Activated naive CD4-positive, alpha-beta T cell treated with anti-CD3 and anti-CD28 coated beads, Interleukin-2, amount 50 U/mL, for 24 hours (primary cell): ENCODE data around the gene A1BG.

ENCODE experiments used
- H3K27ac Mint-ChIP-seq: one replicate; pipeline ENCODE4 v1.8.0; 2021; ENCODE audit warnings: mild to moderate bottlenecking, mixed read lengths
- H3K27me3 Mint-ChIP-seq: one replicate; pipeline ENCODE4 v1.8.0; 2021; ENCODE audit warnings: mixed read lengths
- H3K36me3 Mint-ChIP-seq: one replicate; pipeline ENCODE4 v1.8.0; 2021; ENCODE audit warnings: mixed read lengths
- H3K4me1 Mint-ChIP-seq: one replicate; pipeline ENCODE4 v1.8.0; 2021; ENCODE audit warnings: mixed read lengths
- H3K4me3 Mint-ChIP-seq: one replicate; pipeline ENCODE4 v1.8.0; 2021; ENCODE audit warnings: mild to moderate bottlenecking, mixed read lengths
- H3K9me3 Mint-ChIP-seq: one replicate; pipeline ENCODE4 v1.8.0; 2021; ENCODE audit warnings: mixed read lengths

Gene A1BG

DNA sequence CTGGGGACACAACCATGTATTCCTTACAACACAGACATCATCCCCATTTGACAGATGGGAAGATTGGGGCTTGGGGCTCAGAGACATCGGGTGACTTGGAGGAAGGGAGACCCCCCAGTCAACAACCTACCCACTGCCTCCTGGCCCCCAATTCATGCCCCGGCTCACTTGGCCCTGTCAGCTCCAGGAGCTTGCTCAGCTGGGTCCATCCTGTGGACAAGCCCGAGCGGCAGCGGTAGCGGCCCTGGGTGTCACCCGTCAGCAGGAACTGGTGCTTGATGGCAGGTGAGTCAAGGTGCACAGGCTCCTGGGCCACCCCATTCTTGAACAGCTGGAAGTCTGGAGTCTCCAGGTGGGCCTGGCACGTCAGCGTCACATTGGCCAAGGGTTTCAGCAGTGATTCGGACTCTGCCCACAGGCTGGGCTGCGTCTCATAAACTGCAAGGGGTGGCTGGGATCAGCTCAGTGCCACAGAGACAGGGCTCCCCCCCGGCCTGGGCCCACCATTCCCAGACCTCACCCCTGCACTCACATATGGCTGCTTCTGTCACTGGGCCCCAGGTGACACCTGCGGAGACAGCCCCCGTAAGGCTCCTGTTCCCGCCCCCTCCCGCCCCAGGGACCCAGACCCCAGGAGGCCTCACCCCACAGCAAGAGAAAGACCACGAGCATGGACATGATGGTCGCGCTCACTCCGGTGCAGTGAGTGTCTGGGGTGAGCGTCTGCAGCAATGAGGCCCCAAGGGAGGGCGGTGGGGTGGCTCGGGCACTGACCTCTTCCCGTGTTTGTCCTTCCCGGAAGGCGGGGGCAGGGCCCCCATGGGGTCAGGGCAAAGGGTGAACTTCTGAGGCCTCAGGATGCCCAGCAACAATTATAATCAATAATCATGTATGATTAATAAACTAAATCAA, at the start of gene A1BG:
Gene A1BG, minus strand, starts transcription at position 733 of the 912 bp plus-strand sequence. Its CDS starts 55 bp downstream, at position 678.
- no peaks in the 10 kb centered on the region for H3K9me3 Mint-ChIP-seq
- peaks cover 4% of the 10 kb centered on the region for H3K36me3 Mint-ChIP-seq
- H3K4me1 Mint-ChIP-seq, result peaks cover 14% of the 10 kb centered on the region
- H3K4me3 Mint-ChIP-seq, result no peak within 1 kb of the TSS
- peaks cover 2% of the 10 kb centered on the region for H3K27me3 Mint-ChIP-seq
- no peak within 1 kb of the TSS for H3K27ac Mint-ChIP-seq

DNA sequence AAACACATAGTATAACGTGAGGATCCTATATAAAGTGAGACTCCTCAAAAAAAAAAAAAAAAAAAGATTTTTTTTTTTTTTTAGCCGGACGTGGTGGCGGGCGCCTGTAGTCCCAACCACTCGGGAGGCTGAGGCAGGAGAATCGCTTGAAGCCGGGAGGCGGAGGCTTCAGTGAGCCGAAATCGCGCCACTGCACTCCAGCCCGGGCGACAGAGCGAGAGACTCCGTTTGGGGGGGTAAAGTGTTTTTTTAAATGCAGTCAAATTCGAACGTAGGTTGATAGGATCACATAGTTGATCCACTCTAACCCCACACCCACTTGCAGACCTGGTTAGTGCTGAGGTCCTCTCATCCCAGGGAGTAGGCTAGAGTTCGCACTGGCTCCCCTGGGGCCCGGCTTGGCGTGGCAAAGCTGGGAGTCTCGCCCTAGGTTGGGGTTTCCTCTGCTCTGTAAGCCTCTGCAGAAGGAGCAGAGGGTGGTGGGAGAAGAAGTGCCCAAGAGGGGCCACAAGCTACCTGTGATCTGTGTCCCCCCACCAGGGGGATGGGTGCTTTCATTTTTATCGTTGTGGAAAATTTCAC, 48.6 kb upstream of the A1BG start:
- Mint-ChIP-seq H3K36me3 (no peaks in the 10 kb centered on the region), H3K27me3 (peaks cover 1% of the 10 kb centered on the region), H3K9me3 (no peaks in the 10 kb centered on the region), H3K27ac (no peak overlapping the region), H3K4me1 (peaks cover 25% of the 10 kb centered on the region), H3K4me3 (peak overlapping the region; percentile 86)

GRCh38 chr19:58400916-58401839, 47.9 kb upstream of the A1BG start:
- Mint-ChIP-seq H3K27me3 (peaks cover 1% of the 10 kb centered on the region), H3K4me1 (peaks cover 18% of the 10 kb centered on the region), H3K4me3 (peak overlapping the region; percentile 86), H3K36me3 (no peaks in the 10 kb centered on the region), H3K9me3 (no peaks in the 10 kb centered on the region), H3K27ac (peak overlapping the region; percentile 71)

GRCh38 chr19:58400316-58400915, 47.1 kb upstream of the A1BG start:
- H3K36me3 Mint-ChIP-seq, result peaks cover 2% of the 10 kb centered on the region
- no peaks in the 10 kb centered on the region for H3K9me3 Mint-ChIP-seq
- peaks cover 1% of the 10 kb centered on the region for H3K27me3 Mint-ChIP-seq
- peaks cover 20% of the 10 kb centered on the region for H3K4me1 Mint-ChIP-seq
- no peak overlapping the region for H3K27ac Mint-ChIP-seq
- peak overlapping the region; percentile 86 for H3K4me3 Mint-ChIP-seq

- Mint-ChIP-seq H3K9me3 (no peaks in the 10 kb centered on the region), H3K27ac (no peak overlapping the region), H3K4me1 (peaks cover 22% of the 10 kb centered on the region), H3K4me3 (no peak overlapping the region), H3K36me3 (peaks cover 3% of the 10 kb centered on the region), H3K27me3 (peaks cover 1% of the 10 kb centered on the region)
Observed at GRCh38 chr19:58399903-58400302, 46.6 kb upstream of the A1BG start.

DNA sequence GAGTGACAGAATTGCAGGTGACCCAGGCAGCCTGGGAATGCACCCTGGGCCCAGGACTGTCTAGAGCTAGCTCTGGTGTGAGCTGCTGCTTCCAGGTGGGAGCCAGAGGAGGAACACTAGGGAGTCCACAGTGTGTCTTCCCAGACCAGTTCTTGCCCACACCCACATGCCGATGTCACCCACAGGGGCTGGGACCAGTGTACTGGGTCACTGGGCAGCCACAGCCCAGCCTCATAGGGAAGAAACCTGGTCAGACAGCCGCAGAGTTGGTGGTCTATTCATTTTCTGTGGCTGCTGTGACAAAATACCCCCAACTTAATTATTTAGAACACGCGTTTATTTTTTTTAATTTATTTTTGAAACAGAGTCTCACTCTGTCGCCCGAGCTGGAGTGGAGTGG, 45.3 kb upstream of the A1BG start:
- peaks cover 13% of the 10 kb centered on the region for H3K36me3 Mint-ChIP-seq

GRCh38 chr19:58398087-58398486, 44.8 kb upstream of the A1BG start:
- Mint-ChIP-seq H3K9me3 (no peaks in the 10 kb centered on the region), H3K4me3 (no peak overlapping the region), H3K27ac (no peak overlapping the region), H3K27me3 (peaks cover 1% of the 10 kb centered on the region), H3K36me3 (peaks cover 14% of the 10 kb centered on the region), H3K4me1 (peaks cover 27% of the 10 kb centered on the region)

More for the DNA sequence above, 45.3 kb upstream of the A1BG start:
- Mint-ChIP-seq H3K27ac (no peak overlapping the region), H3K9me3 (no peaks in the 10 kb centered on the region), H3K4me1 (peaks cover 27% of the 10 kb centered on the region), H3K4me3 (no peak overlapping the region), H3K27me3 (peaks cover 1% of the 10 kb centered on the region)

DNA sequence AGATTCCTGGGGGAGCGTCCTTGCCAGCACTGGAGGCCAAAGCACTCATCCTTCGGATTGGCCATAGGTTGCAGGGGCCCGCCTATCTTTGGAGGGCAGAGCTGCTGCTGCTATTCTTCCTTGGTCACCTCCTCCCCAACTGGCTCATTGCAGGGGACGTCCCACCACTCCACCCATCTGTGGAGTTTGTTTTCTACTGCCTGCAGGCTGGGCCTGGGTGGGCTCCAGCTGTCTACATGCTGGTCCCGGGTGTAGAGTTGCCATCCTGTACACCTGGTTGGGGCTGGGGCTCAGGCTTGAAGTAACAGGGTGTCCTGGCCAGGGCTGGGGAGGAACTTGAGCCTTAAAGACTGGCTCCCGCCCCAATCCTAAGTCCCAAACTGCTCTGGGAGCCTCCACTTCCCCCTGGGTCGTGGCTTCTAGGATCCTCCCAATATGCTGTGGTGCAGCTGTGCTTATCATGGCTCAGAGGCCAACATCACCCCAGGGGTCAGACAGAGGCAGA, 44.3 kb upstream of the A1BG start:
- Mint-ChIP-seq H3K36me3 (peaks cover 17% of the 10 kb centered on the region), H3K4me1 (peaks cover 25% of the 10 kb centered on the region), H3K27ac (no peak overlapping the region), H3K4me3 (no peak overlapping the region), H3K9me3 (no peaks in the 10 kb centered on the region), H3K27me3 (peaks cover 1% of the 10 kb centered on the region)

DNA sequence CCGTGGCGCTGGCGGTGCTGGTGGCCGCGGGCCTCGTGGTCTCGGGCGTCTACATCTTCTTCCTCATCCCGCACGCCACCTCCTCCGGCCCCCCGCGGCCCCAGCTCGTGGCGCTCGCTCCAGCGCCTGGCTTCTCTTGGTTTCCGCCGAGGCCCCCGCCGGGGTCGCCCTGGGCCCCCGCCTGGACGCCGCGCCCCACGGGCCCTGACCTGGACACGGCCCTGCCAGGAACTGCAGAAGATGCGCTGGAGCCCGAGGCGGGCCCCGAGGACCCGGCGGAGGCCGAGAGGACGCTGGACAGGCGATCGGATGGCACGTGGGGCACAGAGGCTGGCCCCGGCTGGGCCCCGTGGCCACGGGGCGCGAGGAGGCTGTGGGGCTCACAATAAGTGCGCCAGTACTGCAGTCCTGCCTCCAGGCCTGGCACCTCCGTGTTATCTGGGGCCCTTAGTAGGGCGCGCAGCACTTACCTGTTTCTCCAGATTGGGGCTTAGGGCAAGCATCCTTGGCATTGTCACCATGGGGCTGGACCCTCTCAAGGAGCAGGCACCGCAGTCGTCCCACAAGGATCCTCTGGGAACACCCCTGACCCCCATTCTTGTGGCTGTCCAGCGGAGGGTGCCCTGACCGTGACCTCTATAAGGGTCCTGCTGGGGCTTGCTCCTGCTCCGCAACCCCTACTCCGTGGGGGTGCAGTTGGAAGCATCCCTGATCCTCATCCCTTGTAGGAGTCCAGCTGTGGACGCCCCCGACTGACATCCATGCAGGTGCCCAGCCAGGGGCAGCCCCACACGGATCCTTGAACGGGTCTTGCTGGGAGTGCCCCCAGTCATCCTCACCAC, 43.6 kb upstream of the A1BG start:
- H3K27me3 Mint-ChIP-seq, result peaks cover 1% of the 10 kb centered on the region
- H3K4me3 Mint-ChIP-seq, result no peak overlapping the region
- H3K27ac Mint-ChIP-seq, result no peak overlapping the region
- H3K36me3 Mint-ChIP-seq, result peaks cover 17% of the 10 kb centered on the region
- H3K4me1 Mint-ChIP-seq, result peaks cover 25% of the 10 kb centered on the region
- H3K9me3 Mint-ChIP-seq, result no peaks in the 10 kb centered on the region

DNA sequence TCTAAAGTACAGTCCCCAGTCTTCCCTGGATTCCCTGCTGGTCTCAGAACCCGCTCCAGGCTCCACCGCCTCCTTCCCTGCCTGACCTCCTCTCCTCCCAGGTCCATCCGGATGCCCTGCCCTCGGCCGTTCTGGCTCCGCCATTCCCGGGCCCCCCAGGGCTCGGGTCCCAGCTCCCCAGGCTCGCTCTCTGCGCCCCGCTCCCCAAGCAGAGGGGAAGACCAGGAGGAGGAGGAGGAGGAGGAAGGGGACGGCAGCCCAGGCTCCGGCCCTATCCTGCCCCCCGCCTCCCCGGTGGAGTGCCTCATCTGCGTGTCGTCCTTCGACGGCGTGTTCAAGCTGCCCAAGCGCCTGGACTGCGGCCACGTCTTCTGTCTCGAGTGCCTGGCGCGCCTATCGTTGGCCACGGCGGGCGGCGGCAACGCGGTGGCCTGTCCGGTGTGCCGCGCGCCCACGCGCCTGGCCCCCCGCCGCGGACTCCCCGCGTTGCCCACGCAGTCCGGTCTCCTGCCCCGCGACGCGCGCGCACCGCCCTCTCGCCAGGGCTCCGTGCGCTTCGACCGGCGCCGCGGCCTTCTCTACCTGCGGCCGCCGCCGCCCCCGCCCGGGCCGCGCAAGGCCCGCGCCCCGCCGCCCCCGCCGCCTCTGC, 42.8 kb upstream of the A1BG start:
- Mint-ChIP-seq H3K27ac (peak overlapping the region; percentile 46), H3K4me3 (no peak overlapping the region), H3K9me3 (no peaks in the 10 kb centered on the region), H3K4me1 (peaks cover 21% of the 10 kb centered on the region), H3K27me3 (peaks cover 1% of the 10 kb centered on the region), H3K36me3 (peaks cover 19% of the 10 kb centered on the region)

DNA sequence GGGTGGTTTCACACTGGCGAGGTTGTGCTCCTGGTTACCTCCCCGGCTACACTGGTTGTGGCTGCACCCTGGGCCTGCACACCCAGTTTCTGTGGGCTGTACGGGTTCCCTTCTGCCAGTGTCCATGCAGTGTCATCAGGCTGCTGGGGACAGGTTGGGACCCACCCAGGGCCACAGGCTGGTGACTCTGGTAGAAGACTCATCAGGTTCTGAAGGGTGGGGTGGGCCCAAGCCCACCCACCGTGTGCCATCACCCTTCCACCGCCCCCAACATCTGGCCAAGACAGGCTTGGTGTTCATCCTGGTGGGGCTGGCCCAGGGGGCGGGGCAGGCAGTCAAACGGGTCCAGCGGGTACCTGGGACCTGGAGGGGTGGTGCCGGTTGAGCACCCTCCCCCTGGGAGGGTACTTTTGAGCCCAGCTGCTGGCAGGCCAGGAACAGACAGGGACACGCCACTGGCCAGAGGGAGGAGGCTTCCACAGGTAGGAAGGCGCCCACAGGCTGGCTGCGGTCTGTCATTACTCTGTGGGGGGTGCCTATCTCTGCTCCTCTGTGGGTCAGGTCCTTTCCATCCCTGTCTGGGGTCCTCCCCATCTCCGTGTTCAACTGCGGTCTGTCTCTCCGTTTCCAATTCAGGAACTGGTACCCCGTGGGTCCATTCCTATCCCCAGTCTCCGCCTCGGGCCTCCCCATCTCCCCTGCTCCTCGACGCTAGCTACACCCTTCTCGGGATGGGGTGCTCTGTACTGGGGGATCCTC, 42.1 kb upstream of the A1BG start, which contains the start of gene RNF225:
Gene RNF225, plus strand, starts transcription at position 437 of the 759 bp plus-strand sequence. CDS start 434 bp downstream, outside the sequence.
- Mint-ChIP-seq H3K9me3 (no peaks in the 10 kb centered on the region), H3K4me3 (no peak within 1 kb of the TSS), H3K27ac (peak within 1 kb of the TSS; percentile 46), H3K4me1 (peaks cover 20% of the 10 kb centered on the region), H3K27me3 (peaks cover 1% of the 10 kb centered on the region), H3K36me3 (peaks cover 22% of the 10 kb centered on the region)

- no peaks in the 10 kb centered on the region for H3K9me3 Mint-ChIP-seq
- H3K36me3 Mint-ChIP-seq, result peaks cover 22% of the 10 kb centered on the region
- peaks cover 18% of the 10 kb centered on the region for H3K4me1 Mint-ChIP-seq
- H3K27me3 Mint-ChIP-seq, result peaks cover 1% of the 10 kb centered on the region
- H3K27ac Mint-ChIP-seq, result peak overlapping the region; percentile 41
- no peak overlapping the region for H3K4me3 Mint-ChIP-seq
Observed at GRCh38 chr19:58394821-58395219, 41.5 kb upstream of the A1BG start.

GRCh38 chr19:58393725-58394033, 40.4 kb upstream of the A1BG start:
- no peaks in the 10 kb centered on the region for H3K9me3 Mint-ChIP-seq
- no peak overlapping the region for H3K27ac Mint-ChIP-seq
- H3K36me3 Mint-ChIP-seq, result peaks cover 28% of the 10 kb centered on the region
- peaks cover 1% of the 10 kb centered on the region for H3K27me3 Mint-ChIP-seq
- no peak overlapping the region for H3K4me3 Mint-ChIP-seq
- H3K4me1 Mint-ChIP-seq, result peaks cover 27% of the 10 kb centered on the region
